ENCODE data around the gene CHCHD2. TPM values are rescaled to one million over a fixed set of nuclear protein-coding genes. Genes with fewer than 3 reads are reported as not detected.

Gene CHCHD2
- total and polyA plus RNA-seq, 2 experiments from 2014 or later, result 0.94 TPM; not detected in 1

GRCh38 chr7:56062382-56062781 lies 43.9 kb downstream of the CHCHD2 start:
- Mint-ChIP-seq H3K27ac (no peak overlapping the region), H3K4me3 (no peak overlapping the region), H3K27me3 (ENCODE audit: insufficient read depth, low read depth, poor library complexity) (peaks cover 11% of the 10 kb centered on the region), H3K9me3 (no peaks in the 10 kb centered on the region), H3K36me3 (ENCODE audit: low read depth) (peaks cover 70% of the 10 kb centered on the region), H3K4me1 (peaks cover 7% of the 10 kb centered on the region; the same call in 2 of the 3 replicates)
- no peak for ATAC-seq
- Histone ChIP-seq H3K27ac (ENCODE audit: low read depth) (peak overlapping the region; percentile 76; the same call in 1 of the 2 replicates), H3K27me3 (ENCODE audit: insufficient read depth) (no peaks in the 10 kb centered on the region), H2AFZ (no peak overlapping the region), H3K9me2 (ENCODE audit: insufficient read depth) (no peaks in the 10 kb centered on the region), H3K4me1 (ENCODE audit: insufficient read depth) (no peaks in the 10 kb centered on the region), H3F3A (replicated peaks; ENCODE audit: low read depth) (peaks cover 51% of the 10 kb centered on the region), H3K79me2 (replicated peaks; ENCODE audit: insufficient read depth) (peaks cover 18% of the 10 kb centered on the region), H3K36me3 (ENCODE audit: insufficient read depth) (peaks cover 56% of the 10 kb centered on the region), H4K20me1 (replicated peaks; ENCODE audit: insufficient read depth) (peaks cover 16% of the 10 kb centered on the region; the same call in 1 of the 2 replicates), H3K4me3 (no peak overlapping the region), H3K4me2 (no peak overlapping the region)
- TF ChIP-seq JUNB (IDR thresholded peaks at IDR 0.05; ENCODE audit: unreplicated experiment), result no peak
- no peak for DNase-seq (ENCODE audit: low spot score)

DNA sequence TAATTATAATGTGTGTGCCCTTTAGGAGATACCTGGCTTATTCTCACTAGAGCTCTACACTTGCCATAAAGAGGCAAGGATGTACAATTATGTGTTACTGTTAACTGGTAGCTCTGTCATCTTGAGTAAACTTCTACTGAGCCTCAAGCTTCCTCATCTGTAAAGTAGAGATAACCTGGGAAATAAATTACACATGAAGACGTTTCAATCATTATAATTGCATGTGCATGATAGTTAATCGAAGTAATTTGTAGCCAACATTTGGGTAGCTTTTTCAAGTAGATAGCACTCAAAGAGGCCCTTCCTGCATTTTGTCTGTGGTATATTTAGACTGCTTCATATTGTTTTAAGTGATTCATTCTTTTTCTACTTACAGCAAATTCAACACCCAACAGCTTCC lies 52.3 kb downstream of the CHCHD2 start:
- peak overlapping the region; percentile 49 for H3K4me3 Mint-ChIP-seq
- ATAC-seq (no peak), DNase-seq (ENCODE audit: low spot score) (no peak)
- peak overlapping the region; percentile 100; the same call in 1 of the 2 replicates for H3K4me2 ChIP-seq
- H3F3A ChIP-seq (replicated peaks; ENCODE audit: low read depth), result peaks cover 28% of the 10 kb centered on the region; the same call in 1 of the 2 replicates
- H3K27ac Mint-ChIP-seq, result no peak overlapping the region
- no peaks in the 10 kb centered on the region for H3K27me3 ChIP-seq (ENCODE audit: insufficient read depth)
- peaks cover 17% of the 10 kb centered on the region for H3K4me1 ChIP-seq (ENCODE audit: insufficient read depth)
- H3K27me3 Mint-ChIP-seq (ENCODE audit: insufficient read depth, low read depth, poor library complexity), result no peaks in the 10 kb centered on the region
- H4K20me1 ChIP-seq (replicated peaks; ENCODE audit: insufficient read depth), result peaks cover 9% of the 10 kb centered on the region; the same call in 1 of the 2 replicates
- H3K4me1 Mint-ChIP-seq, result peaks cover 10% of the 10 kb centered on the region; the same call in 2 of the 3 replicates
- no peaks in the 10 kb centered on the region for H3K9me2 ChIP-seq (ENCODE audit: insufficient read depth)
- peaks cover 72% of the 10 kb centered on the region for H3K36me3 Mint-ChIP-seq (ENCODE audit: low read depth)
- H3K79me2 ChIP-seq (replicated peaks; ENCODE audit: insufficient read depth), result peaks cover 79% of the 10 kb centered on the region
- H3K9me3 Mint-ChIP-seq, result peaks cover 2% of the 10 kb centered on the region; the same call in 1 of the 3 replicates
- no peak overlapping the region for H3K4me3 ChIP-seq
- H2AFZ ChIP-seq, result no peak overlapping the region
- peaks cover 60% of the 10 kb centered on the region for H3K36me3 ChIP-seq (ENCODE audit: insufficient read depth)
- 0 out of 2 replicates have a peak overlapping the region, but pooled peaks have one; percentile 5 for H3K27ac ChIP-seq (ENCODE audit: low read depth)
- TF ChIP-seq NANOG (IDR thresholded peaks at IDR 0.05; ENCODE audit: borderline replicate concordance) (no peak), EZH2phosphoT487 (IDR thresholded peaks at IDR 0.05; ENCODE audit: unreplicated experiment) (no peak), EZH2 (IDR thresholded peaks at IDR 0.05; ENCODE audit: low read depth, unreplicated experiment) (no peak), POLR2AphosphoS5 (IDR thresholded peaks at IDR 0.05; ENCODE audit: low read depth) (no peak)

DNA sequence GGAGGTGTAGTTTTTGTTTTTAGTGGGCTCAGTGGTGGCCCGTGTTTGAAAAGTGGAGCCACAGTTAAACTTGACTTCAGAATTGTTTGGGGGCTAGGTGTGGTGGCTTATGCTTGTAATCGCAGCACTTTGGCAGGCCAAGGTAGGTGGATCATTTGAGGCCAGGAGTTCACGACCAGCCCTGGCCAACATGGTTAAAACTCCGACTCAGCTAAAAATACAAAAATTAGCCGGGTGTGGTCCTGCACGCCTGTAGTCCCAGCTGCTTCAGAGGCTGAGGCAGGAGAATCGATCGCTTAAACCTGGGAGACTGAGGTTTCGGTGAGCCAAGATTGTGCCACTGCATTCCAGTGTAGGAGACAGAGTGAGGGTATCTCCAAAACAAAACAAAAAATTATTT lies 52.9 kb downstream of the CHCHD2 start:
- peaks cover 10% of the 10 kb centered on the region; the same call in 2 of the 3 replicates for H3K4me1 Mint-ChIP-seq
- H3K27me3 Mint-ChIP-seq (ENCODE audit: insufficient read depth, low read depth, poor library complexity), result no peaks in the 10 kb centered on the region
- Histone ChIP-seq H3K4me1 (ENCODE audit: insufficient read depth) (peaks cover 17% of the 10 kb centered on the region), H3K4me2 (peak overlapping the region; percentile 100), H4K20me1 (replicated peaks; ENCODE audit: insufficient read depth) (peaks cover 9% of the 10 kb centered on the region; the same call in 1 of the 2 replicates), H3K27ac (ENCODE audit: low read depth) (peak overlapping the region; percentile 97), H3K9me2 (ENCODE audit: insufficient read depth) (no peaks in the 10 kb centered on the region), H2AFZ (no peak overlapping the region), H3K79me2 (replicated peaks; ENCODE audit: insufficient read depth) (peaks cover 75% of the 10 kb centered on the region), H3F3A (replicated peaks; ENCODE audit: low read depth) (peaks cover 28% of the 10 kb centered on the region; the same call in 1 of the 2 replicates), H3K36me3 (ENCODE audit: insufficient read depth) (peaks cover 54% of the 10 kb centered on the region), H3K27me3 (ENCODE audit: insufficient read depth) (no peaks in the 10 kb centered on the region), H3K4me3 (peak overlapping the region; percentile 100)
- H3K9me3 Mint-ChIP-seq, result peaks cover 2% of the 10 kb centered on the region; the same call in 1 of the 3 replicates
- no peak for DNase-seq (ENCODE audit: low spot score)
- H3K4me3 Mint-ChIP-seq, result peak overlapping the region; percentile 96
- peak overlapping the region; percentile 88 for H3K27ac Mint-ChIP-seq
- H3K36me3 Mint-ChIP-seq (ENCODE audit: low read depth), result peaks cover 66% of the 10 kb centered on the region
- ATAC-seq, result no peak
- TF ChIP-seq STAT1 (IDR thresholded peaks at IDR 0.05; ENCODE audit: unreplicated experiment) (no peak), EZH2phosphoT487 (IDR thresholded peaks at IDR 0.05; ENCODE audit: unreplicated experiment) (no peak), CREB1 (CRISPR knock-in tag; IDR thresholded peaks at IDR 0.05; ENCODE audit: low read depth) (no peak), NANOG (IDR thresholded peaks at IDR 0.05; ENCODE audit: borderline replicate concordance) (no peak), REST (IDR thresholded peaks at IDR 0.05; ENCODE audit: unreplicated experiment) (no peak), EZH2 (IDR thresholded peaks at IDR 0.05; ENCODE audit: low read depth, unreplicated experiment) (no peak), ZNF331 (CRISPR knock-in tag; IDR thresholded peaks at IDR 0.05; ENCODE audit: low read depth) (no peak), ZNF114 (CRISPR knock-in tag; IDR thresholded peaks at IDR 0.05) (no peak), CTCF (conservative IDR thresholded peaks at IDR 0.05; ENCODE audit: low read depth in 2 of 2) (no peak)
- TF ChIP-seq, protein P1, sequence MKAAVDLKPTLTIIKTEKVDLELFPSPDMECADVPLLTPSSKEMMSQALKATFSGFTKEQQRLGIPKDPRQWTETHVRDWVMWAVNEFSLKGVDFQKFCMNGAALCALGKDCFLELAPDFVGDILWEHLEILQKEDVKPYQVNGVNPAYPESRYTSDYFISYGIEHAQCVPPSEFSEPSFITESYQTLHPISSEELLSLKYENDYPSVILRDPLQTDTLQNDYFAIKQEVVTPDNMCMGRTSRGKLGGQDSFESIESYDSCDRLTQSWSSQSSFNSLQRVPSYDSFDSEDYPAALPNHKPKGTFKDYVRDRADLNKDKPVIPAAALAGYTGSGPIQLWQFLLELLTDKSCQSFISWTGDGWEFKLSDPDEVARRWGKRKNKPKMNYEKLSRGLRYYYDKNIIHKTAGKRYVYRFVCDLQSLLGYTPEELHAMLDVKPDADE (IDR thresholded peaks at IDR 0.05), result no peak
